GM12865 (cell line): Measurements from ENCODE around the gene SELENON.
"Not testable (repeated sequence)": the region's sequence is repeated elsewhere in the genome, so short reads cannot be mapped to it uniquely, and the experiment has no call there.

Experiments used
- DNase-seq: peaks from one replicate; pipeline ENCODE4 v3.0.0; 2010; ENCODE audit warnings: low read depth
- H3K4me3 ChIP-seq: 2 replicates; pipeline ENCODE4 v1.5.1; 2011; ENCODE audit warnings: mild to moderate bottlenecking, low read depth, low read length, control low read depth
- TF ChIP-seq, protein P1 (sequence below): IDR thresholded peaks from 2 replicates; pipeline ENCODE4 v1.5.1; 2011; ENCODE audit warnings: low read length, control low read depth, low read depth, inconsistent platforms; ENCODE audit not compliant: insufficient read depth; ENCODE audit errors: missing control alignments

SELENON gene

DNA sequence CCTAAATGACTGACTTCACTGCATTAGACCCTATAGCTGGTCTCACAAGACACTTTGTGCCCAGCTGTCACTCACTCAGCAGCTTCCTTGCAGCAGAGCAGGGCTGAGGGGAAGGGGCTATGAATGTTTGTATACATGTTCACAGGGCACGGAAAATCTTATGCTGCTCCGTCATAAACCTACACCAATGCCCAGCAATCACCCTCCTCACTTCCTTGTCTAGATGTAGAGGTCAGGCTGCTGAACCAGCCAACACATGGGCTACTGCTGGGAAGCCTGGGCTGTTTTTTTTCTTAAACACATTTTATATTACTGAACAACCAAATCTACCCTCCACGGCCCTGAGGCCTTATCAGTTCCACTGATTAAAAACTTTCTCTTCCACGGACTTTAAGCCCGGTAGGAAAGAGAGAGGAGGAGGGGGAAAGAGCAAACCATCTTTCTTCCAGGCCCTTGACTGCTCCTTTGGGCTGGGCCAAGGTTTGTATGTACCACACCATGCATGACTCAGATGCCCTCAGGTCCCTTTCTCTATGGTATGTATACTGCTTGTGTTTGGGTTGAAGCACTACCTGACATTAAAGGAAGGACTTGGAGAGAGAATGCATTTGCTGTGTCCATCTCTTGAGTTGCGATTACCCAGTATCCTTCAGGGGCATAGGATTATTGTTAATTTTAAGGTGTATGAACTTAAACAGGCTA lies 32.5 kb downstream of the SELENON start:
- TF ChIP-seq, protein P1, sequence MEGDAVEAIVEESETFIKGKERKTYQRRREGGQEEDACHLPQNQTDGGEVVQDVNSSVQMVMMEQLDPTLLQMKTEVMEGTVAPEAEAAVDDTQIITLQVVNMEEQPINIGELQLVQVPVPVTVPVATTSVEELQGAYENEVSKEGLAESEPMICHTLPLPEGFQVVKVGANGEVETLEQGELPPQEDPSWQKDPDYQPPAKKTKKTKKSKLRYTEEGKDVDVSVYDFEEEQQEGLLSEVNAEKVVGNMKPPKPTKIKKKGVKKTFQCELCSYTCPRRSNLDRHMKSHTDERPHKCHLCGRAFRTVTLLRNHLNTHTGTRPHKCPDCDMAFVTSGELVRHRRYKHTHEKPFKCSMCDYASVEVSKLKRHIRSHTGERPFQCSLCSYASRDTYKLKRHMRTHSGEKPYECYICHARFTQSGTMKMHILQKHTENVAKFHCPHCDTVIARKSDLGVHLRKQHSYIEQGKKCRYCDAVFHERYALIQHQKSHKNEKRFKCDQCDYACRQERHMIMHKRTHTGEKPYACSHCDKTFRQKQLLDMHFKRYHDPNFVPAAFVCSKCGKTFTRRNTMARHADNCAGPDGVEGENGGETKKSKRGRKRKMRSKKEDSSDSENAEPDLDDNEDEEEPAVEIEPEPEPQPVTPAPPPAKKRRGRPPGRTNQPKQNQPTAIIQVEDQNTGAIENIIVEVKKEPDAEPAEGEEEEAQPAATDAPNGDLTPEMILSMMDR = no peak
- no peak overlapping the region for H3K4me3 ChIP-seq
- no peak for DNase-seq

DNA sequence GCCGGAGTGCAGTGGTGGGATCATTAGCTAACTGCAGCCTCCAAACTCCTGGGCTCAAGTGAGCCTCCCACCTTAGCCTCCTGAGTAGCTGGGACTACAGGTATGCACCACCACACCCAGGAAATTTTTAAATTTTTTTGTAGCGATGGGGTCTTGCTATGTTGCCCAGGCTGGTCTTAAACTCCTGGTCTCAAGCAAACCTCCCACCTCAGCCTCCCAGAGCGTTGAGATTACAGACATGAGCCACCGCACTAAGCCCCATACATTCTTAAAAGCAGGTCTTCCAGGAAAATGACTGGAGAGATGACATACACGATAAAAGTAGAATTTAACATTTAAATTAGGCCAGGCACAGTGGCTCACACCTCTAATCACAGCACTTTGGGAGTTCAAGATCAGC lies 33.2 kb downstream of the SELENON start:
- DNase-seq = no peak
- TF ChIP-seq, protein P1 = no peak
- no peak overlapping the region for H3K4me3 ChIP-seq

DNA sequence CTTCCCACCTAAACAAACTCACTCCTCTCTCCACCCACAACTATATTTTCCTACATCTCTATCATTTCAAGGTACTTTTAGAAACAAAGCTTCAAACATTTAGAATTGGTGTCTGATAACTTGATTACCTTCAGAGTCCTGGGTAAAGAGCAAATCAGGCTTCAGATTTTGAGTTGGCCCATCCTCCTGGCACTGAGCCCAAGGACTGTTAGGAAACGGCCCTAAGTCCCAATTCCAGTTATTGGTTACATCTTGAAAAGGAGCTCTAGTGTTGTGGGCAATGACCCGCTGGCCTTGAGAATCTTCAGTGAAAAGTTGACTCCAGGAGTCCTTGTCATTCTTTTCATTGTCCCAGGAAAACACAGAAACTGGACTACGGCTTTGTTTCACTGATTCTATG lies 34.9 kb downstream of the SELENON start:
- TF ChIP-seq, protein P1 = no peak
- no peak for DNase-seq
- H3K4me3 ChIP-seq = no peak overlapping the region

DNA sequence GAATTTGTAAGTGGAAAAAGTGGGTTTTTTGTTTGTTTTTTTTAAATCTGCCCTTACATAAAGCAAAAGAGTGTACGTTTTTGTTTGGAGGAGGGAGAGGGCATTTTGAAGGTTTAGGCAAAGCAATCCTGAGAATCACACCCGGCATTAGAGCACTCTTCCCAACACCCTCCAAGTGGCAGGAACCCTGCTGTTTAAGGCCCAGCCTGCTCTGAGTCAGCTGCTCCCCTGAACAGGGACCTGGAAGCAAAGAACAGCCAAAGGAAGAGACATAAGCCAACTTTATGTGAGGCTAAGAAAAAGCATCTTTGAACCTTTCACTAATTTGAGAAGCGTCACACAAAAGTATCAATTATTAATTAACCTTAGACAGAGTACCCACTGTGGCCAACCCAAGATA lies 36.7 kb downstream of the SELENON start:
- DNase-seq = no peak
- no peak overlapping the region for H3K4me3 ChIP-seq
- TF ChIP-seq, protein P1 = no peak

DNA sequence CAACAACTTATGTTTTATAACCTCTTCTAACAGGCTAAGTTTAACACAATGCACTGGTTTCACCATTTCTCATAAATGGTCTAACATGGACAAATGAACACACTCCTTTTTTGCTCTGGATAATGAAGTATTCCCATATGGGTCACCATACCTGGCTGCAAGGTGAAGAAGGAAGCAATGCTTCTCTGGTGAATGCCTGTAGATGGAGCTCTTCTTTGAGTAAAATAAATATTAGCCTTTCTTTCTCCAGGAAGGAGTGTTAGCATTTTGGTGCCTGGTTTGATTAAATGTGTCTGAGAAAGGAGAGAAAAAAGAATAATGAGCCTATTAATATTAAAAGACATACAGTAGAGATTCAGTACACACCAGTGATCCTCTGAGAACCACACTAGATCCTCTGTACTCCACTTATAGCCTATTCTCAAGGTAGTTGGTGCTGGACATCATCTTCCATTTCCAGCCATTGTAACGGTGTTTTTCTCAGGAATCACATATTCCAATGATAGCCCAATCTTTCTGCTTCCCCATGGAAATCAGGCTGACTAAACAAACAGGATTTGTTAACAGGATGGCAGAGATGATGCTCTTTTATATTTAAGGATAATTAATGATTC lies 37.4 kb downstream of the SELENON start:
- DNase-seq = no peak
- no peak overlapping the region for H3K4me3 ChIP-seq
- TF ChIP-seq, protein P1 = peak; percentile 21

DNA sequence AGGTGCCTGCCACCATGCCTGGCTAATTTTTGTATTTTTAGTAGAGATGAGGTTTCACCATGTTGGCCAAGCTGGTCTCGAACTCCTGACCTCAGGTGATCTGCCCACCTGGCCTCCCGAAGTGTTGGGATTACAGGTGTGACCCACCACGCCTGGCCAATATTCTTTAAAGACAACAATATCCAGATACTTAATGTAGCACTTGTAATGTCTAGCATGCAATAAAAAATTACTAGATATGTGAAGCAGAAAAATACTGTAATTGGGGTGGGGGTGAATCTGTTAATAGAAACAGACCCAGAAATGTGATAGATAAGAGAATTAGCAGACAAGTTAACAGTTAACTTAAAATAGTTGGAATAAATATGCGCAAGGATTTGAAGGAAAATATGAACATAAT lies 39.8 kb downstream of the SELENON start:
- H3K4me3 ChIP-seq, DNase-seq: not testable (repeated sequence)

DNA sequence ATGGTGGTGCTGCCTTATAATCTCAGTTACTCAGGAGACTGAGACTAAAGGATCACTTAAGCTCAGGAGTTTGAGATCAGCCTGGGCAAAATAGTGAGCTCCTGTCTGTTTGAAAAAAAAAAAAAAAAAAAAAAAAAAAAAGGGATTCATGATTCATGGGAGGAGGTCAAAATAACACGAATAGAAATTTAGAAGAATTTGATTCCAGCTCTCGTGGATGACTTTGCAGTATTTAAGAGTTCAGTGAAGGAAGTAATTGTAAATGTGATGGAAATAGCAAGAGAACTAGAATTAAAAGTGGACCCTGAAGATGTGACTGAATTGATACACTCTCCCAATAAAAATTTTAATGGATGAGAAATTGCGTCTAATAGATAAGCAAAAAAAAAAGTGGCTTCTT lies 43.5 kb downstream of the SELENON start:
- H3K4me3 ChIP-seq = no peak overlapping the region
- DNase-seq = no peak
- TF ChIP-seq, protein P1 = no peak
